Raji (cell line): ENCODE data around the gene DCLK2.
A peak's percentile ranks its signal among the peaks of the same experiment; 100 is the strongest.

Source experiments
- POLR2A ChIP-seq: IDR thresholded peaks from 2 replicates; pipeline ENCODE4 v1.6.1; 2011; ENCODE audit warnings: low read depth, low read length, control low read depth; ENCODE audit not compliant: insufficient read depth

The DCLK2 gene

DNA sequence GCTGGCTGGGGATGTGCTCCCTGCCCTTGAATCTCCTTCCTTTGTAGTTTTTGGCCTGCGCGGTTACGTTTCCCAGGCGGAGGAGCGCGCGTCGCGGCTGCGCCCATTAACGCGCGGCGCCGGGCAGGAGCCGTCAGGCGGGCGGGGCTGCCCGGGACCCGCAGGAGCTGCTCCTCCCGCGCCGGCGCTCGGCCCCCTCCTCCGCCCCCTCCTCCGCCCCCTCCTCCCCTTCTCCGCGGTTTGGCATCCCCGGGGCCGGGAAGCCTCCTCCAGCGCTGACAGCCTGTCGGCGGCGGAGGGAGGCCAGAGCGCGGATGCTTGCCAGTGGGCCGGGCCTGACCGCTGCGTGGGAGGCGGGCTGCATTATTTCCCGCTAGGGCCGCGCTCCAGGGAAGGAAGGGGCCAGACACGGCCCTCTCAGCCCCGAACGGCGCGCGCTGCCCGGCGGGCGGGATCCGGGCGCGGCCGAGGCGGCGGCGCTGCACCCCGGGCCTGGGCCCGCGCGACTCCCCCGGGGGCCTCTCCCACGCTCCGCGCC is at the start of gene DCLK2:
TSS of gene DCLK2 (plus strand) at position 405 of the 538 bp plus-strand sequence. CDS start 583 bp downstream, outside the sequence.
- no peak for TF ChIP-seq POLR2A

DNA sequence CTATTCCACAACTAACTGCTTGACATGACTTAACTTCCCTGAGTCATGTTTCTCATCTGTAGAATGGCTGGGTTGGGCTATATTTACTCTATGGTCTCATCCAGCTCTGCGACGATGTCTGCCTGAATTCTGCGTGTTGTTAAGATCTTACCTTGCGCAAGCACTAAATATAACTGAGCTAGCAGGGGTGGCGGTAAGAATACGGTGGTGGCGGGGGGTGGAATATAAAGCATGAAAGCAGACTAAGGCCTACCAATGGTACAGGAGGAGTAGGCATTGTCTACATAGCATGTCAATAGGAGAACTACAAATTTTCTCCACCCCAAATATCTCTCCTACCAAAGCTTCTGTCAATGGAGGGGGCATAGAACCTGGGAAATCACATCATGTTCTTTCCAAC is 45.7 kb upstream of the DCLK2 start:
- TF ChIP-seq POLR2A: no peak

DNA sequence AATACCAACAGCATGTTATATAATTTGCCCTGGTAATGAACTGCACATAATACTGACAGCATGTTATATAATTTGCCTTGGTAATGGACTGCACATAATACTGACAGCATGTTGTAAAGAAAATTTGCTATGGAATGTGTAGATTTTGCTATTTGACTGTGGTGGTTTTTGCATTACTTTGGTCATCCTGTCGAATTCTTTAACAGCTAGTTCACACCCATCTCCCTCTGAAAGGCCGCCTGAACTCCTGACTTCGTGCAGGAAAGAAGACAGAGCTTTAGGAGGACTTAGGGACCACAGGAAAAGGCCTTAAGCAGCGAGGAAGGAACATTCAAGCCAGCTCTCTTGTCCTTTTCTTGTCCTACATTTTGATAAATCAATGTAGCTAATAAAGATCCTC is 45.2 kb upstream of the DCLK2 start:
- TF ChIP-seq POLR2A: no peak

DNA sequence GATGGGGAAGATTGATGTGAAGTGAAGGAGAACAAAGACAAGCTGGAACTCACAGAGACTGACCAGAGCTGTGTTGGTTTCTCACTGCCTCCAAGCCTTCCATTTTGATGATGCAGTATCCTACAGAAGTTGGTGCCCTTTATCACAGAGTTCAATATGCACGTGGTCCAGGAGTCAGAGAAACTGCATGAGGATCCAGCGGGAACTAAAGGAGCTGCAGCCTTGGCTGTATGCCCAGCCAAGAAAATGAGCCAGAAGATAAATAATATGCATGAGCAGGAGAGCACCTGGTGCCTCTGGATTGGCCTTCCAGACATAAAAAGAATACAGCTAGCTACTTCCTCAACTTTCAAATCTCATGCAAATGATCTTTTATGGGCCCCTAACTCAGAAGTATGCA is 44.3 kb upstream of the DCLK2 start:
- no peak for TF ChIP-seq POLR2A

DNA sequence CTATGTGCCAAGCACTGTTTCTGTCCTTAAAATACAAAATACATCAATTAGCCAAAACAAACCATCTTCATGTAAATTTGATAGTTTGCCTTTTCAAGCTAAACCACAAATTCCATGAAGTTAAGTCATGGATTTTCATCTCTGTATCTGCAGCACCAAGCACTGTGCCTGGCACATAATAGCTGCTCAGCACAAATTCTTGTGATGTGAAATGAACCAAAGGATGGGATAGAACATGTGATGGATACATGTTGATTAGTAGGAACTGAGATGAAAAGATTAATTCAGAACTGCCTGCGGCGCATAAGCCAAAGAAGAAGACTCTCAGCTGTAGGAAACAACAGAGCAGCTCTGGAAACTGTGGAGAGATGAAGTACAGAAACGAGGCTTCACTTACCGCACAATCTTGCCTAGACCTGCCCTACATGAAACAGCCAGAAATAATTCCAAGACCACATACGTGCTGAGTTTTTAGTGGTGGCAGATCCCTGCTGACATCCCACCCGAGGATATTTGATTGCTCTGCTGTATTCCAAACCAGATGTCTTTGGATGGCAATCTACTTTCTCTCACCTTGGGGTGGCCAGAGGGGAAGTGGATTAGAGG is 40.9 kb upstream of the DCLK2 start:
- no peak for TF ChIP-seq POLR2A

DNA sequence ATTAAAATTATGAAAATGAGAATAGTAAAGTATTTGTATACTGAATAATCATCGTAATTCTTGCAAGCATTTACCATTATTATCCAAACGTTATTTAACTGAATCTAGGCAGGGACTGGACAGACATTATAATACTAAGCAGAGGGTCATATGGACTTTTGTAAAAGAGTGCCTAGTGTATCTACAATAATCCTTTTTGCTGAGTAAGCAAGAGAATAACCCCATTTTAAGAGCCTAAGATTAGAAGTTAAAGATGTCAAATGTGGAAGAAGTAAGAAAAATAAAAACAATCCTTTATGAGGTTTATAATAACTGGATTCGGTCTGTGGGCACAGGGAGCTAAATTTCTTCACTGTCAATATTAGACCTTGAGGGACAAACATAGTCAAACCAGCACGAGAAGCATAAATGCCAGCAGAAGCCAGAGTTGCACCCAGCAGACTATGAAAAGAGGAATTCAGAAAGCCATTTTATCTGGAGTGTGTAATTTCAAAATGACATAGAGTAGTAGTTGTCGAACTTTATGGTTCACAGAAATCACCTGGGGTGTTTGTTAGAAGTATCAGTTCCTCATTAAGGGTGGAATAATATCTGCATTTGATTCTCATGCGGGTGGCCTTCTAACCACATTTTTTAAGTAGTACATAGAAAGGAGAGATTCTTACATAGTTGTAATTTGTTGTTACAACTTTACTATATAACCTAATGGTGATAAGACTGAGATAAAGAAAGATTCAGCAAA is 39.7 kb upstream of the DCLK2 start:
- no peak for TF ChIP-seq POLR2A

DNA sequence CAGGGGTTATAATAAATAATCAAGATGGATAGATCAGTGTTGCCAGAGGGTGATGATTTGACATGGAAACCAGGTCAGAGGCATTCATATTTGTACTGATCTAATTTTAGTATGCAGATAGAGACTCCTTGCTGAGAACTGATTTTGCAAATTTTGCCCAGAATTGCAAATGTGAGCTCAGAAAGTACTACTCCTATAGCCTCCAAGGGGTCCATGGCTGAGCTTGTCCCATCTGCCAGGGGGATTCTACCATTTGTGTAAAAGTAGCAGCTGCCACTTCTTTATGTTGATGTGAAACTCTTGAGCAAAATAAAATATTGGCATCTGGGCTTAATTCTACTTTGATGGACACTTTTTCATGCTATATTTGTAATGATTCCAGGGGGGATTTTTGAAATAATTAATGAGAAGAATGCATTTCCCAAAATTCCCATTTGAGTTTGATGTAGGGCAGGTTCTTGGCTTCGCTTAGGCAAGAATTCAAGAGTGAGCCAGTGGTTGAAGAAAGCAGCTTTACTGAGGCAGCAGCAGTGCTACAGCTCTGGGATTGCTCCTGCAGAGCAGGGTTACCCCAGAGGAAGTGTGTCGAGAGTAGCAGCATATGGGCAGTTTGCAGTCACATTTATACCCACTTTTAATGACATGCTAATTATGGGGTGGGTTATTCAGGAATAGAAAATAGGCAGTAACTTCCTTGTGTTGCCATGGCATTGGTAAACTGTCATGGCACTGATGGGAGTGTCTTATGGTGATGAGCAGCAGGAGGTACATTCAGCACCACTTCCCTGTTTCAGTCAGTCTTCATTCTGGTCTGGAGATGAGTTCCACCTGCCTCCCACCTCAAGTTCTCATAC is 38.7 kb upstream of the DCLK2 start:
- peak; percentile 32; the same call in 1 of the 2 replicates for TF ChIP-seq POLR2A

DNA sequence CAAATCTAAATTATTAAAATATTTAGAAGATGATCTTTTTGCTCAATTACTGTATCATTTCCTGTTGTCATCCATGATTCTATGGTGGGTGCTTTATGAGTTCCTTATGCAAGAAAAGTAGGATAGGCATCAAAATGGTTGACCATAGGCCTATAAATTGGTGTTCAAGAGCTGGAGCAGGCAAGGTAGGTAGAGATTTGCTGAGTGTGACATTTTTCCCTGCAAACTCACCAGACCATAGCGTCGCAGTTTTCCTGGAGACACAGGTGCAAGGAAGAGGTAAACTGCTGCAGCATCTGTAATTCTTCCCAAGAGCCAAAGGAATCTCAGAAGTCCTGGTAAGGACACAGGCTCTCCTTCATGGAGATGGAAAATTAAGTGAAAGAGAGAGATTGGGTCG is 33.7 kb upstream of the DCLK2 start:
- no peak for TF ChIP-seq POLR2A

DNA sequence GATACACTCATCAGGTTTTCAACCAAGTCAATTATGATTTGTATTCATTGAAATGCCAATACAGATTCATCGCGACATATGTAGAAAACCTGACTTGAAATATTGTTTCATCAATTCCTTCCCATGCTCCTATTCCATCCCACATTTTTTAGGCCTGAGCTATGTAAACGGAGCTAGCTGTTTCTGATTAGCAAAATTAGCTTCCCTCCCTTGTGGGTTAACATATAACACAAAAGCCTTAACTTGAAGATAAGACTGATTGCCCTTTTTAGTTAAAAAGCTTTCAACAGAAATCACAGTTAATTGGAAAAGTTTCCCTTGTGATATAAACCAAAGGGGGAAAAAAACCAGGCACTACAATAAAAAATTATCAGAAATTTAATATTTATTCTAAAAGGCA is 32.8 kb upstream of the DCLK2 start:
- no peak for TF ChIP-seq POLR2A

DNA sequence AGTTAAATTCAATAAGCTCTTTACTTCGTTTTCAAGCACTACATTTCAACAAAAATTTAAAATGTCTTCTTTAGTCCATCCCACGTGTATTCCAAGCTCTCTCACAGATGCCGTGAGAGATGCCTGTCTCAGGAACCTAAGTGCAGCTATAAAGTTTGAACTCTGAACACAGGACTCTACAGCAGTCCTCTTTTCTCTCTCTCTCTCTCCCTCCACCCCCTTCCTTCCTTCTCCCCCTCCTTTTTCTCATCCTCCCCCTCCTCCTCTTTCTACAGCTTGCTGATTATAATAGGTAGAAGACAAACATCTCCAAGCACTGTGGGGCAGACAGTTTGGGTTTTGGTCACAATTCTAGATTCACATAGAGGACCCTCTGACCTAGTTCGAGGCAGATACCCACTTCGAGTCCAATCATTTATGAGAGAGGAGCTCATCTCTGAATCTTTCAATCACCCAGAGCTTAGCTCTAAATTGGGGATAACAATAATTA is 31.5 kb upstream of the DCLK2 start:
- no peak for TF ChIP-seq POLR2A

DNA sequence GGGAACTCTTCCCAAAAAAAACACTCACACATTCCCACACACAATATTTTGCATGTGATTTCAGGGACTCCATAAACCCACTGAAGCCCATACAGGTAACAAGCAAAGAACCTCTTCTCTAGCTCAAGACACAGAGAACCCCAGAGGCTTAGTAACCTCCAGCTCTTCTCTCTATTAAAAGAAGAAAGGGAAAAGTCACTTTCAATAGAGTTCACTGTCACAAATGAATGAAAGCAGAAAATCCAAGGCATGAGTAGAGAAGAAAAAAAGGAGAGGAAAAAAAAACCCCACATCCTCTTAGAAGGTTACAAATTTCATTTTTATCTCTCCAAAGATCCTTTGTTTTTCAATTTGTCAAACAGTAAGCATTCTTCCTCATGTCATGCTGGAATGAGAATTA is 30.7 kb upstream of the DCLK2 start:
- TF ChIP-seq POLR2A: no peak

DNA sequence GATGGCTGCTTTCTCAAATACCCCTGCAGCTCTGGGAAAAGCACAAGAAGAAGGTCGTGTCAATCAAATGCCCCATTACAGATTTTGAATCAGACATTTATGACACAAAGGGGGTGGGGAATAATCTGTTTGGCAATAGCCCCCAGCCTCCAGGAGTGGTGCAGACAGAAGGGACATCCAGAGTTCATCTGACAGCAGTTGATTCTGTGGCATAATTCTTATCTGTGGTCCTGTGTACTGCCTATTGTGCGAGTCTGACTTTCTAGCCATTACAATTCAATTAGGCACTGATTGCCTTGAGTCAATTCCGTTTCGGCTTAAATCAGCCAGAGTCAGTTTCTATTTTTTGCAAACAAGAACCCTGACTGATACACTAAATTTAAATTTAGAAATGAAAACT is 28.6 kb upstream of the DCLK2 start:
- no peak for TF ChIP-seq POLR2A

DNA sequence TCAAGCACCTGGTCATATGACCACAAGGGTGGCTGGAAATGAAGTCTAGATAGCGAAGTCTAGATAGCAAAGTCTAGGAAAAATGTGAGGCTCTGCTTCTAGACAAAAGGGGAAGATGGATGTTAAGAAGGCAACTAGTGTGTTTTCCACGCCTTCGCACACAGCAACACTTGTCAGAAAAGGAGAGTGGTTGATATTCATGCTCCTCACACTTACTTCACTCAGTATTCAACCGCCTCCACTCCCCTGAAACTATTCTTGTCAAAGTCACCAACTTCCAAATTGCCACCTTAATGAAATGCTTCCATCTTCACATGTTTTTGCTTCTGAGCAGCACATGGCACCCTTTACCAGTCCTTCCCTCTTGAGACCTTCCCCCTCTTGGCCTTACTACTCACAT is 27.7 kb upstream of the DCLK2 start:
- no peak for TF ChIP-seq POLR2A

DNA sequence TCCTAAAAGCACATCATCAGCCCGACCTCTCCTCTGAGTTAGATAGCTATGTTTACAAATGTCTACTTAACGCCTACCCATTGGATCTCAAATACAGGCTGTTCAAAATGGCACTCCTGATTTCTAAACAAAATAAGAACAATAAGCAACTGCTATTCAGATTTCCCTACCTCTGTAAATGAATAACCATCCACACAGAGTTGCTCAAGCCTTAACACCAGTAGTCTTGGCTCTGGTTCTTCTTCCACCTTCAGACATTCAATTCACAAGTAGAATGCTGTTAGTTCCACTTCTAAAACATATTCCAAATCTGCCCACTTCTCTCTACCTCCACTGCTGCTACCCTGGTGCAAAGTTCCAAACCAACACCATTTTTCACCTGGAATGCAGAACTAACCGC is 27.1 kb upstream of the DCLK2 start:
- no peak for TF ChIP-seq POLR2A

DNA sequence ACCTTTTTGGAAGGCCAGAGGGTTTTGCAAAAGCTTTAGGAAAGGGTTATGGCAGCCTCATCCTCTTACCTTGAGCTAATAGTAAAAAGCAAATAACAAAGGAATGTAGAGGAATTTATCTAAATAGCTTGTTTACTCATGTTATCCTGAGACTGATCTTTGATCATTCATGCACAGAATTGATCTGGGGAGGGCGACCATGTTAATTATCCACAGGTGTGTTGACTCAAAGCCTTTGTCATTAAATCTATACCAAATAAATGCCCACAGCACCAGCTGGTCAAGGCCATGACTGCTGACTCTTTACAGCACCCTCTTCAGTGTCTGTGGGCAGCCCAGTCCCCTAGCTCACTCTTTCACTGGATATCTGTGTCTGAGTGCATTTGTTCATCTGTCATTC is 22.8 kb upstream of the DCLK2 start:
- TF ChIP-seq POLR2A: no peak
